ENCODE data around the gene IQCC. TPM values are rescaled to one million over a fixed set of nuclear protein-coding genes. Genes with fewer than 3 reads are reported as not detected.

The IQCC gene
- total RNA-seq, 4 donors from 2014 or later: 1.00 to 2.0 (median 1.9) TPM; not detected in 1

- peaks cover 0 to 28% (median 11%) of the 10 kb centered on the region in 4 donors for H3K36me3 ChIP-seq
- in situ Hi-C loops (cut with MboI; ENCODE audit: low pct_ligation_motif_present in 1 of 4, low pct_unique_long_range_greater_than_20kb in 1 of 4, low sequenced_read_pairs in 3 of 4): no loop called here
- no peaks in the 10 kb centered on the region for H3K9me3 ChIP-seq
- TF ChIP-seq CTCF (IDR thresholded peaks at IDR 0.05) (no peak), EP300 (IDR thresholded peaks at IDR 0.05; ENCODE audit: low read depth) (no peak), POLR2AphosphoS5 (IDR thresholded peaks at IDR 0.05) (no peak), POLR2A (IDR thresholded peaks at IDR 0.05) (no peak)
- peaks cover 8 to 27% (median 23%) of the 10 kb centered on the region in 4 donors for H3K4me1 ChIP-seq
- DNase-seq: no peak
- peak overlapping the region; percentile 73 to 92 (median 83) for H3K27ac ChIP-seq
- WGBS, 2 donors (ENCODE audit: low coverage in 1 of 2): 73% methylated on average over 4 of the region's 4 CpGs; no CpG with 5 or more reads in 1 of the 2 donors
- H3K4me3 ChIP-seq: no peak overlapping the region
- intact Hi-C loops (cut with DNase I; ENCODE audit: low total_unique reads): no loop called here
- no peaks in the 10 kb centered on the region for H3K27me3 ChIP-seq
Measured at GRCh38 chr1:32199043-32199716, 6.3 kb upstream of the IQCC start.

GRCh38 chr1:32199717-32200072 lies 5.8 kb upstream of the IQCC start:
- Histone ChIP-seq H3K4me1 (peaks cover 10 to 29% (median 23%) of the 10 kb centered on the region in 4 donors), H3K27ac (peak overlapping the region; percentile 73 to 92 (median 83)), H3K9me3 (no peaks in the 10 kb centered on the region), H3K27me3 (no peaks in the 10 kb centered on the region), H3K4me3 (peak overlapping the region in 1 of 4 donors; percentile 54), H3K36me3 (peaks cover 0 to 23% (median 9%) of the 10 kb centered on the region in 4 donors)
- intact Hi-C loops (cut with DNase I; ENCODE audit: low total_unique reads) (no loop called here), in situ Hi-C loops (cut with MboI; ENCODE audit: low pct_ligation_motif_present in 1 of 4, low pct_unique_long_range_greater_than_20kb in 1 of 4, low sequenced_read_pairs in 3 of 4) (loop anchor here in 1 of 4 donors (25.0 kb wide), 1 partner anchor 188 kb away; the partner anchor contains the start of gene BSDC1)
- DNase-seq: no peak
- TF ChIP-seq CTCF (IDR thresholded peaks at IDR 0.05): no peak
- TF ChIP-seq POLR2AphosphoS5 (IDR thresholded peaks at IDR 0.05): no peak
- TF ChIP-seq EP300 (IDR thresholded peaks at IDR 0.05; ENCODE audit: low read depth): no peak
- TF ChIP-seq POLR2A (IDR thresholded peaks at IDR 0.05): no peak
- WGBS, 2 donors (ENCODE audit: low coverage in 1 of 2): 38% methylated on average over 5 of the region's 6 CpGs; no CpG with 5 or more reads in 1 of the 2 donors

GRCh38 chr1:32200226-32201010 lies 5.1 kb upstream of the IQCC start, which contains the start of gene CCDC28B:
TSS of gene CCDC28B (plus strand) at chr1:32200595. CDS start at chr1:32201936, 1,341 bp downstream.
- peak; percentile 55 for DNase-seq
- 1% methylated on average over 34 of the region's 34 CpGs; no CpG with 5 or more reads in 1 of the 2 donors for WGBS, 2 donors (ENCODE audit: low coverage in 1 of 2)
- Histone ChIP-seq H3K4me3 (peak within 1 kb of the TSS; percentile 38 to 61 (median 50)), H3K36me3 (peaks cover 0 to 18% (median 5%) of the 10 kb centered on the region in 4 donors), H3K9me3 (no peaks in the 10 kb centered on the region), H3K27ac (peak within 1 kb of the TSS; percentile 73 to 92 (median 83)), H3K27me3 (no peaks in the 10 kb centered on the region), H3K4me1 (peaks cover 15 to 34% (median 29%) of the 10 kb centered on the region in 4 donors)
- in situ Hi-C loops (cut with MboI; ENCODE audit: low pct_ligation_motif_present in 1 of 4, low pct_unique_long_range_greater_than_20kb in 1 of 4, low sequenced_read_pairs in 3 of 4): loop anchor here in 1 of 4 donors (25.0 kb wide), 1 partner anchor 187 kb away; the partner anchor contains the start of gene BSDC1
- intact Hi-C loops (cut with DNase I; ENCODE audit: low total_unique reads): no loop called here
- TF ChIP-seq POLR2A (IDR thresholded peaks at IDR 0.05) (no peak), POLR2AphosphoS5 (IDR thresholded peaks at IDR 0.05) (peak; percentile 13 to 38 (median 28))

- in situ Hi-C loops (cut with MboI; ENCODE audit: low pct_ligation_motif_present in 1 of 4, low pct_unique_long_range_greater_than_20kb in 1 of 4, low sequenced_read_pairs in 3 of 4): loop anchor here in 1 of 4 donors (25.0 kb wide), 1 partner anchor 186 kb away; the partner anchor contains the start of gene BSDC1
- intact Hi-C loops (cut with DNase I; ENCODE audit: low total_unique reads): no loop called here
- peaks cover 0 to 14% (median 2%) of the 10 kb centered on the region in 4 donors for H3K36me3 ChIP-seq
- peak overlapping the region; percentile 38 to 61 (median 50) for H3K4me3 ChIP-seq
- peak; percentile 79 for DNase-seq
- no peaks in the 10 kb centered on the region for H3K9me3 ChIP-seq
- WGBS, 2 donors (ENCODE audit: low coverage in 1 of 2): 0 to 7% methylated on average over 2 to 26 of the region's 26 CpGs
- peak in 1 of 3 donors; percentile 18 for TF ChIP-seq POLR2AphosphoS5 (IDR thresholded peaks at IDR 0.05)
- TF ChIP-seq EP300 (IDR thresholded peaks at IDR 0.05; ENCODE audit: low read depth): no peak
- H3K27ac ChIP-seq: peak overlapping the region; percentile 73 to 92 (median 83)
- peaks cover 19 to 39% (median 34%) of the 10 kb centered on the region in 4 donors for H3K4me1 ChIP-seq
- H3K27me3 ChIP-seq: no peaks in the 10 kb centered on the region
Measured at GRCh38 chr1:32201011-32201855, 4.2 kb upstream of the IQCC start.
